HCT116 (cell line): Measurements from ENCODE around the gene VASH2. TPM values are rescaled to one million over a fixed set of nuclear protein-coding genes. Genes with fewer than 3 reads are reported as not detected.

Experiments used
- ATAC-seq: fragments of 200-7000 bp; cut with Tn5 transposase; 2 replicates; pipeline ENCODE4 v1.9.1; 2020; ENCODE audit warnings: mild to moderate bottlenecking, moderate library complexity
- BruUV-seq: library from RNA; stranded (reverse); fragments of 400-500 nt; replicated peaks from 2 replicates; lab custom pipeline; 2021; lab: Mats Ljungman, UMichigan
- CTCF ChIA-PET: fragments of 300-600 bp; sonication (Branson Sonifier 250); formaldehyde crosslinking; loops from one replicate; lab custom pipeline; 2021; ENCODE audit warnings: antibody characterized with exemption; lab: Charles Lee
- POLR2A ChIA-PET: fragments of 300-600, 350-600 bp; sonication (Branson Sonifier 250); formaldehyde crosslinking; loops from one replicate; lab custom pipeline; 2021; ENCODE audit warnings: antibody characterized with exemption; lab: Charles Lee
- RAD21 ChIA-PET, 2 experiments: fragments of 300-600 bp; sonication (Branson Sonifier 250); formaldehyde crosslinking; loops; one replicate each; lab custom pipeline; 2023; ENCODE audit warnings: low total read pairs in 2 of 2; ENCODE audit not compliant: uncharacterized antibody in 2 of 2, unreplicated experiment in 2 of 2, low non-redundant PET in 1 of 2; lab: Charles Lee
- DNase-seq: peaks from one replicate; pipeline ENCODE4 v3.0.0-alpha.2; 2010; ENCODE audit warnings: low read depth, low spot score
- H2AFZ ChIP-seq: fragments of 200-600 bp; shearing (Covaris generic), sonication (generic); 2 replicates; pipeline ENCODE4 v1.6.1; 2017; ENCODE audit warnings: low read depth, mixed run types, mixed read lengths, antibody characterized with exemption, low read length; ENCODE audit not compliant: poor library complexity, severe bottlenecking
- H3K27ac ChIP-seq: 2 replicates; pipeline ENCODE4 v1.5.1; 2012; ENCODE audit warnings: low read depth, low read length
- H3K27me3 ChIP-seq: fragments of 200-600 bp; sonication (generic); 2 replicates; pipeline ENCODE4 v1.6.1; 2016; ENCODE audit warnings: mixed run types, low read length, mixed read lengths; ENCODE audit not compliant: insufficient read depth
- H3K36me3 ChIP-seq, 2 experiments: fragments of 200-500 bp in 1 of 2; fragments of 200-600 bp in 1 of 2; sonication (Bioruptor generic) in 1 of 2; sonication (generic) in 1 of 2; 2 replicates each; pipeline versions ENCODE4 v1.5.1 to v1.6.1; 2014 to 2016; ENCODE audit warnings: low read length in 2 of 2, inconsistent platforms in 1 of 2, mixed read lengths in 1 of 2, mixed run types in 1 of 2; ENCODE audit not compliant: insufficient read depth in 2 of 2, control insufficient read depth in 1 of 2
- H3K4me1 ChIP-seq, 2 experiments: fragments of 200-600 bp in 1 of 2; sonication (generic) in 1 of 2; 2 replicates each; pipeline versions ENCODE4 v1.5.1 to v1.6.1; 2012 to 2017; ENCODE audit warnings: low read length in 2 of 2, inconsistent platforms in 1 of 2, mild to moderate bottlenecking in 1 of 2, mixed read lengths in 1 of 2, mixed run types in 1 of 2, moderate library complexity in 1 of 2; ENCODE audit not compliant: insufficient read depth in 2 of 2, control insufficient read depth in 1 of 2
- H3K4me2 ChIP-seq: fragments of 200-600 bp; sonication (generic); 2 replicates; pipeline ENCODE4 v1.6.1; 2017; ENCODE audit warnings: mixed run types, low read length, mixed read lengths
- H3K4me3 ChIP-seq, 2 experiments: fragments of 200-600 bp in 1 of 2; sonication (generic) in 1 of 2; replicated peaks in 1 of 2; 2 replicates each; pipeline ENCODE4 v1.5.1; 2011 to 2016; ENCODE audit warnings: low read length in 2 of 2, control low read depth in 1 of 2, low read depth in 1 of 2, mild to moderate bottlenecking in 1 of 2, mixed read lengths in 1 of 2, mixed run types in 1 of 2
- H3K79me2 ChIP-seq: fragments of 200-600 bp; sonication (generic); 2 replicates; pipeline ENCODE4 v1.6.1; 2017; ENCODE audit warnings: mild to moderate bottlenecking, mixed run types, low read length, moderate library complexity, mixed read lengths; ENCODE audit not compliant: insufficient read depth
- H3K9ac ChIP-seq: fragments of 200-600 bp; sonication (generic); 2 replicates; pipeline ENCODE4 v1.6.1; 2016; ENCODE audit warnings: low read length, mixed read lengths
- H3K9me2 ChIP-seq: fragments of 200-600 bp; sonication (generic), shearing (Covaris generic); 2 replicates; pipeline ENCODE4 v1.6.1; 2017; ENCODE audit warnings: mixed run types, mild to moderate bottlenecking, moderate library complexity; ENCODE audit not compliant: insufficient read depth
- H3K9me3 ChIP-seq, 2 experiments: fragments of 200-500 bp in 1 of 2; fragments of 200-600 bp in 1 of 2; sonication (Bioruptor generic) in 1 of 2; sonication (generic) in 1 of 2; 2 replicates each; pipeline ENCODE4 v1.6.1; 2014 to 2017; ENCODE audit warnings: low read length in 2 of 2, mixed read lengths in 2 of 2, inconsistent platforms in 1 of 2, low read depth in 1 of 2, mild to moderate bottlenecking in 1 of 2, mixed run types in 1 of 2, moderate library complexity in 1 of 2; ENCODE audit not compliant: control insufficient read depth in 1 of 2, insufficient read depth in 1 of 2
- H4K20me1 ChIP-seq: fragments of 200-600 bp; sonication (generic), shearing (Covaris generic); 2 replicates; pipeline ENCODE4 v1.6.1; 2017; ENCODE audit warnings: mixed run types, mild to moderate bottlenecking, moderate library complexity; ENCODE audit not compliant: insufficient read depth
- CEBPB ChIP-seq: IDR thresholded peaks from 2 replicates; pipeline ENCODE4 v1.6.1; 2012; ENCODE audit warnings: low read depth
- ELF1 ChIP-seq: IDR thresholded peaks from 2 replicates; pipeline ENCODE4 v1.6.1; 2012; ENCODE audit warnings: low read depth, borderline replicate concordance
- EZH2 ChIP-seq: fragments of 200-600 bp; sonication (generic); IDR thresholded peaks from 2 replicates; pipeline ENCODE4 v1.6.1; 2017; ENCODE audit warnings: antibody characterized with exemption, mixed run types
- FOSL1 ChIP-seq: IDR thresholded peaks from 2 replicates; pipeline ENCODE4 v1.6.1; 2012; ENCODE audit warnings: low read depth
- JUND ChIP-seq: IDR thresholded peaks from 2 replicates; pipeline ENCODE4 v1.6.1; 2012
- POLR2AphosphoS5 ChIP-seq: IDR thresholded peaks from 2 replicates; pipeline ENCODE4 v1.6.1; 2011; ENCODE audit warnings: mild to moderate bottlenecking, low read depth, low read length, moderate library complexity
- RAD21 ChIP-seq: IDR thresholded peaks from 2 replicates; pipeline ENCODE4 v1.6.1; 2012; ENCODE audit warnings: low read depth, mild to moderate bottlenecking
- SIN3A ChIP-seq: IDR thresholded peaks from 2 replicates; pipeline ENCODE4 v1.6.1; 2012; ENCODE audit warnings: low read depth
- SRF ChIP-seq: IDR thresholded peaks from 2 replicates; pipeline ENCODE4 v1.6.1; 2012; ENCODE audit warnings: low read depth
- YY1 ChIP-seq: IDR thresholded peaks from 2 replicates; pipeline ENCODE4 v1.6.1; 2011; ENCODE audit warnings: low read length, low read depth, moderate library complexity, mild to moderate bottlenecking; ENCODE audit not compliant: insufficient replicate concordance; ENCODE audit errors: extremely low read depth
- intact Hi-C: fragments of 100-400 bp; cut with micrococcal nuclease; formaldehyde crosslinking; loops from 2 replicates; pipeline ENCODE4 v1.10.0; 2022
- total RNA-seq: library from RNA; stranded (reverse); gene quantifications from one replicate; pipeline ENCODE4 v1.2.1, GENCODE V29; 2021; ENCODE audit not compliant: unreplicated experiment
- TF ChIP-seq, protein P1 (sequence below): IDR thresholded peaks from 2 replicates; pipeline ENCODE4 v1.6.1; 2012

Gene VASH2
- total RNA-seq, 1 experiment from 2014 or later: 5.7 TPM

DNA sequence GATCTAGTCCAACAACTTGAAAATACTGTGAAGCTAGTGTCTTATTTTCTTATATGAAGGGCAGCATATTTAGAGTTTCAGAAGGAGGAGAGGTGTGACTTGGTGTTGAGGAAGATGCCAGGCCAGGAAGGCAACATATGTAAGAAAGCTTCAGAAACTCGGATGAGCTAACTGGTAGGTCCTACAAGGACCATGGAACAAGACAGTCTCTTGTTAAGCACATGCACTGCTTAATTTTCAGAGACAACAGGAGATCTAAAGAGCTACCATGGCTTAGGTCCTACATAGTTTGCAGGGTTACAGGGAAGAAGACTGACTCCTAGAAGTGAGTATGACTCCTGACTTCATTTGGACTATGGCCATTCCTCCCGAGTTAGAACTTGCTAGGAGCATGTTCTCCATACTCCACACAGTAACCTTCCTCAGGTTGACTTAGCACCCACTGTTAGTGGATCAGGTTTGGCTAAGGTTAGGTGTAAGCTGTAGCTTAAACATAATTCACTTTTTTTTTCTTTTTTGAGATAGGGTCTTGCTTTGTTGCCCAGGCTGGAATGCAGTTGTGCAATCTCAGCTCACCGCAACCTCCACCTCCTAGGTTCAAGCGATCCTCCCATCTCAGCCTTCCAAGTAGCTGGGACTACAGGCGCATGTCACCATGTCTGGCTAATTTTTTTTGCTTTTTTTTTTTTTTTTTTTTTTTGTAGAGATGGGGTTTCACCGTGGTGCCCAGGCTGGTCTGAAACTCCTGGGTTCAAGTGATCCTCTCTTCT is 34.4 kb downstream of the VASH2 start:
- RAD21 ChIA-PET: interaction anchor here in 1 of 2 experiments (0.7 kb wide), 1 partner anchor 12 kb away, joined by 4 read pairs; no protein-coding TSS in a partner anchor
- DNase-seq (no peak), ATAC-seq (no peak)
- no TSS peak for BruUV-seq
- H3K9me3 ChIP-seq: no peaks in the 10 kb centered on the region
- H3K27me3 ChIP-seq: no peaks in the 10 kb centered on the region
- H3K27ac ChIP-seq: no peak overlapping the region
- H3K9ac ChIP-seq: no peak overlapping the region
- intact Hi-C loops: no loop called here
- TF ChIP-seq EZH2: no peak
- no peak for TF ChIP-seq POLR2AphosphoS5
- TF ChIP-seq JUND: no peak
- TF ChIP-seq FOSL1: no peak
- TF ChIP-seq SRF: no peak
- TF ChIP-seq, protein P1, sequence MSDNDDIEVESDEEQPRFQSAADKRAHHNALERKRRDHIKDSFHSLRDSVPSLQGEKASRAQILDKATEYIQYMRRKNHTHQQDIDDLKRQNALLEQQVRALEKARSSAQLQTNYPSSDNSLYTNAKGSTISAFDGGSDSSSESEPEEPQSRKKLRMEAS: no peak
- TF ChIP-seq RAD21: no peak
- no peak for TF ChIP-seq ELF1
- TF ChIP-seq CEBPB: no peak
- TF ChIP-seq SIN3A: no peak
- no peak for TF ChIP-seq YY1
- H2AFZ ChIP-seq: no peak overlapping the region
- H3K4me2 ChIP-seq: no peak overlapping the region
- H3K4me3 ChIP-seq: no peak overlapping the region
- CTCF ChIA-PET: no interaction called here
- no peaks in the 10 kb centered on the region for H3K9me2 ChIP-seq
- peaks cover 0 to 2% of the 10 kb centered on the region in 2 experiments; a peak in 1 of 4 replicates for H3K36me3 ChIP-seq
- no peaks in the 10 kb centered on the region for H3K79me2 ChIP-seq
- no peaks in the 10 kb centered on the region for H4K20me1 ChIP-seq
- peaks cover 0 to 8% of the 10 kb centered on the region in 2 experiments; a peak in 2 of 4 replicates for H3K4me1 ChIP-seq
- POLR2A ChIA-PET: no interaction called here
